ENCODE data around the gene GIMAP8. TPM values are rescaled to one million over a fixed set of nuclear protein-coding genes. Genes with fewer than 3 reads are reported as not detected.
"Not testable (repeated sequence)": the region's sequence is repeated elsewhere in the genome, so short reads cannot be mapped to it uniquely, and the experiment has no call there.

The GIMAP8 gene
- total and polyA plus RNA-seq, 2 experiments from 2014 or later = 0.06 TPM; not detected in 1

GRCh38 chr7:150484071-150484470 lies 33.6 kb downstream of the GIMAP8 start:
- H3K27me3 Mint-ChIP-seq (ENCODE audit: insufficient read depth, low read depth, poor library complexity); H2AFZ ChIP-seq; H3K27ac ChIP-seq (ENCODE audit: low read depth); H3K36me3 ChIP-seq (ENCODE audit: insufficient read depth); H4K20me1 ChIP-seq (replicated peaks; ENCODE audit: insufficient read depth); H3K79me2 ChIP-seq (replicated peaks; ENCODE audit: insufficient read depth); H3K9me2 ChIP-seq (ENCODE audit: insufficient read depth); H3F3A ChIP-seq (replicated peaks; ENCODE audit: low read depth); H3K27me3 ChIP-seq (ENCODE audit: insufficient read depth); H3K36me3 Mint-ChIP-seq (ENCODE audit: low read depth); H3K4me3 Mint-ChIP-seq; H3K4me1 ChIP-seq (ENCODE audit: insufficient read depth); H3K4me1 Mint-ChIP-seq; DNase-seq (ENCODE audit: low spot score); H3K9me3 Mint-ChIP-seq; H3K4me3 ChIP-seq; H3K4me2 ChIP-seq; ATAC-seq: not testable (repeated sequence)
- H3K27ac Mint-ChIP-seq = 0 out of 2 replicates have a peak overlapping the region, but pooled peaks have one; percentile 12

- H2AFZ ChIP-seq = no peak overlapping the region
- ATAC-seq = no peak
- H4K20me1 ChIP-seq (replicated peaks; ENCODE audit: insufficient read depth) = no peaks in the 10 kb centered on the region
- Mint-ChIP-seq H3K4me1 (peaks cover 7% of the 10 kb centered on the region), H3K27ac (no peak overlapping the region), H3K27me3 (ENCODE audit: insufficient read depth, low read depth, poor library complexity) (peaks cover 4% of the 10 kb centered on the region), H3K36me3 (ENCODE audit: low read depth) (no peaks in the 10 kb centered on the region), H3K4me3 (no peak overlapping the region), H3K9me3 (peaks cover 3% of the 10 kb centered on the region; the same call in 2 of the 3 replicates)
- H3K27ac ChIP-seq (ENCODE audit: low read depth) = no peak overlapping the region
- H3K4me2 ChIP-seq = no peak overlapping the region
- H3K9me2 ChIP-seq (ENCODE audit: insufficient read depth) = 0 out of 2 replicates have a peak, but pooled peaks cover 3% of the 10 kb centered on the region
- DNase-seq (ENCODE audit: low spot score) = no peak
- H3K36me3 ChIP-seq (ENCODE audit: insufficient read depth) = no peaks in the 10 kb centered on the region
- no peaks in the 10 kb centered on the region for H3K4me1 ChIP-seq (ENCODE audit: insufficient read depth)
- H3K79me2 ChIP-seq (replicated peaks; ENCODE audit: insufficient read depth) = no peaks in the 10 kb centered on the region
- H3K27me3 ChIP-seq (ENCODE audit: insufficient read depth) = no peaks in the 10 kb centered on the region
- no peaks in the 10 kb centered on the region for H3F3A ChIP-seq (replicated peaks; ENCODE audit: low read depth)
- H3K4me3 ChIP-seq = no peak overlapping the region
- no peak for TF ChIP-seq JUNB (IDR thresholded peaks at IDR 0.05; ENCODE audit: unreplicated experiment)
- no peak for TF ChIP-seq STAT1 (IDR thresholded peaks at IDR 0.05; ENCODE audit: unreplicated experiment)
- no peak for TF ChIP-seq ZNF331 (CRISPR knock-in tag; IDR thresholded peaks at IDR 0.05; ENCODE audit: low read depth)
- TF ChIP-seq EZH2 (IDR thresholded peaks at IDR 0.05; ENCODE audit: low read depth, unreplicated experiment) = no peak
- TF ChIP-seq NANOG (IDR thresholded peaks at IDR 0.05; ENCODE audit: borderline replicate concordance) = no peak
- TF ChIP-seq ZNF462 (CRISPR knock-in tag; IDR thresholded peaks at IDR 0.05) = no peak
- no peak for TF ChIP-seq POLR2AphosphoS5 (IDR thresholded peaks at IDR 0.05; ENCODE audit: low read depth)
- no peak for TF ChIP-seq ZNF114 (CRISPR knock-in tag; IDR thresholded peaks at IDR 0.05)
These were observed 37.2 kb downstream of the GIMAP8 start for GRCh38 chr7:150487625-150488024.

Measured in GM23338 (cell line).